Skeletal muscle tissue (tissue), 4 donors: ENCODE measurements around the gene PROM1. TPM values are rescaled to one million over a fixed set of nuclear protein-coding genes. Genes with fewer than 3 reads are reported as not detected.

ENCODE experiments used
- H3K27ac ChIP-seq: one replicate; pipeline ENCODE4 v1.7.0; 2013; ENCODE audit warnings: mild to moderate bottlenecking, low read depth, low read length, inconsistent platforms
- H3K27me3 ChIP-seq, 3 donors: one replicate each; pipeline ENCODE4 v1.7.0; 2013; ENCODE audit warnings: low read length in 3 of 3; ENCODE audit not compliant: control insufficient read depth in 3 of 3, insufficient read depth in 3 of 3
- H3K36me3 ChIP-seq, 3 donors: one replicate each; pipeline ENCODE4 v1.7.0; 2013; ENCODE audit warnings: low read length in 3 of 3; ENCODE audit not compliant: control insufficient read depth in 3 of 3, insufficient read depth in 3 of 3
- H3K4me1 ChIP-seq, 3 donors: one replicate each; pipeline ENCODE4 v1.7.0; 2013; ENCODE audit warnings: low read length in 3 of 3, mild to moderate bottlenecking in 3 of 3; ENCODE audit not compliant: control insufficient read depth in 3 of 3, insufficient read depth in 3 of 3
- H3K4me3 ChIP-seq, 3 donors: one replicate each; pipeline ENCODE4 v1.7.0; 2013; ENCODE audit warnings: low read length in 3 of 3
- H3K9ac ChIP-seq, 3 donors: one replicate each; pipeline ENCODE4 v1.7.0; 2013; ENCODE audit warnings: low read length in 3 of 3, mild to moderate bottlenecking in 3 of 3, moderate library complexity in 2 of 3, low read depth in 1 of 3
- H3K9me3 ChIP-seq, 3 donors: one replicate each; pipeline ENCODE4 v1.7.0; 2013; ENCODE audit warnings: low read length in 3 of 3; ENCODE audit not compliant: control insufficient read depth in 3 of 3
- total RNA-seq: library from RNA; depleted of rRNA; stranded (reverse); fragments of >200 nt; gene quantifications from one replicate; pipeline ENCODE4 v1.2.3, GENCODE V29; 2014
- donor health status: Osteomylitis.

Gene PROM1
- total RNA-seq, 1 donor from 2014 or later = 40.2 TPM

DNA sequence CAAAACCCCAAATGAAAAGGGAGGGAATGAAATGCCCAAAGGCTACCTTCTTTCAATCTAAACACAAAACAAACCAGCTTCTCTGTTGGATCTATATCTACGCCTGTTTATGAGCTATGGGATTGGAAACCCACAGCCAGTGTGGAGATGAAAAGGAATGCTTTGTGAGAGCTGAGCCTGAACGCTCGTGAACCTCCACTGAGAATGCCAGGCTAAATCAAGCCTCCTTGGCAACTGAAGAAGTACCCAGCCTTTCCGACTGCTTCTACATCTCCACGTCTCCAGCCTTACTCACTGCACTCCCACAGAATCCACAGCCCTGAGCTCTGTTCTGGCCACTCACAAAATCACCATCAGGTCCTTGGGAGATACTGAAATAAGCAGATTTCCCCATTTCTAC lies 31.8 kb downstream of the PROM1 start:
- no peaks in the 10 kb centered on the region for H3K9me3 ChIP-seq
- peaks cover 0 to 8% (median 8%) of the 10 kb centered on the region in 3 donors for H3K27me3 ChIP-seq
- H3K4me1 ChIP-seq = peaks cover 12 to 15% (median 14%) of the 10 kb centered on the region in 3 donors
- H3K36me3 ChIP-seq = no peaks in the 10 kb centered on the region
- H3K27ac ChIP-seq = no peak overlapping the region
- no peak overlapping the region for H3K4me3 ChIP-seq
- no peak overlapping the region for H3K9ac ChIP-seq

- peaks cover 0 to 8% (median 8%) of the 10 kb centered on the region in 3 donors for H3K27me3 ChIP-seq
- H3K36me3 ChIP-seq = no peaks in the 10 kb centered on the region
- H3K9ac ChIP-seq = no peak overlapping the region
- H3K9me3 ChIP-seq = no peaks in the 10 kb centered on the region
- peaks cover 3 to 7% (median 5%) of the 10 kb centered on the region in 3 donors for H3K4me1 ChIP-seq
- no peak overlapping the region for H3K27ac ChIP-seq
- no peak overlapping the region for H3K4me3 ChIP-seq
These were observed 32.7 kb downstream of the PROM1 start for GRCh38 chr4:16051132-16051531.

DNA sequence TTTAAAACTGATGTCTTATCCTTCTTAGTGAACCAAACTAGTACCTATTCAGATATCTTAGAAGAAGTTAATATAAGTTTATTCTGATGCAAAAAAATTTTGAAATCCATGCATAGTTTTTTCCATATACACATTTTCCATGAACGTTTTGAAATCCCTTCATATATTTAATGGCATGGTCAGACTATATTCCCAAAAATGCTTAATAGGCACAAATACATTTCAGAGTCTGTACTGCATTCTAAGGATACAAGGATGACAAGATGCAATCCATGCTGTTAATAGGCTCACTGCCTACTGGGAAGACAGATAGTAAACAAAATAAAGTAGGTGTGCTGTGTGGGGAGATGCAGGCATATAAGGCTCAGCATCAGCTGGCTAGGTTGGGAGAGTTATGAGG lies 33.2 kb downstream of the PROM1 start:
- H3K9ac ChIP-seq = no peak overlapping the region
- no peak overlapping the region for H3K4me3 ChIP-seq
- no peak overlapping the region for H3K27ac ChIP-seq
- peaks cover 0 to 3% (median 3%) of the 10 kb centered on the region in 3 donors for H3K4me1 ChIP-seq
- H3K27me3 ChIP-seq = peaks cover 0 to 8% (median 8%) of the 10 kb centered on the region in 3 donors
- H3K9me3 ChIP-seq = no peaks in the 10 kb centered on the region
- no peaks in the 10 kb centered on the region for H3K36me3 ChIP-seq

GRCh38 chr4:16048619-16049419 lies 35.0 kb downstream of the PROM1 start:
- H3K36me3 ChIP-seq = no peaks in the 10 kb centered on the region
- no peaks in the 10 kb centered on the region for H3K9me3 ChIP-seq
- peaks cover 0 to 3% (median 3%) of the 10 kb centered on the region in 3 donors for H3K4me1 ChIP-seq
- peaks cover 0 to 8% (median 8%) of the 10 kb centered on the region in 3 donors for H3K27me3 ChIP-seq
- H3K4me3 ChIP-seq = no peak overlapping the region
- H3K27ac ChIP-seq = no peak overlapping the region
- H3K9ac ChIP-seq = no peak overlapping the region

DNA sequence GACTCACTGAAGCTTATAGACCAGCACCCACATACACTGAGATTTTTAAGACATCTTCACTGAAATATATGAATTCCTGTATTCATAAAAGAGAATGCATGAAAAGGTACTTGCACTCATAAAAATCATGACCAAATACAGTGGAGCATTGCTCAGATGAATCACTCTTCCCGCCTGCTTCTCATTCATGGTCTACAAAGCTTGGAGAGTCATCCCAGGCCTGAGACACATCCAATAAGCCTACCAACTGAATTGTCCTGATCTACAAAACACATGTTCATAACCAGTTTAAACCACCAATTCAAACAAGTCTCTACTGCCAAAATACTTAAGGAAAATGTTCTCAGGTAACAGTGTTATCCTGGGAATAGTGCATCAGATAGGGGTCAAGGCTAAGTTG lies 38.1 kb downstream of the PROM1 start:
- Histone ChIP-seq H3K36me3 (no peaks in the 10 kb centered on the region), H3K27me3 (peaks cover 0 to 8% (median 4%) of the 10 kb centered on the region in 3 donors), H3K4me1 (no peaks in the 10 kb centered on the region), H3K9me3 (no peaks in the 10 kb centered on the region), H3K4me3 (no peak overlapping the region), H3K9ac (no peak overlapping the region), H3K27ac (no peak overlapping the region)

DNA sequence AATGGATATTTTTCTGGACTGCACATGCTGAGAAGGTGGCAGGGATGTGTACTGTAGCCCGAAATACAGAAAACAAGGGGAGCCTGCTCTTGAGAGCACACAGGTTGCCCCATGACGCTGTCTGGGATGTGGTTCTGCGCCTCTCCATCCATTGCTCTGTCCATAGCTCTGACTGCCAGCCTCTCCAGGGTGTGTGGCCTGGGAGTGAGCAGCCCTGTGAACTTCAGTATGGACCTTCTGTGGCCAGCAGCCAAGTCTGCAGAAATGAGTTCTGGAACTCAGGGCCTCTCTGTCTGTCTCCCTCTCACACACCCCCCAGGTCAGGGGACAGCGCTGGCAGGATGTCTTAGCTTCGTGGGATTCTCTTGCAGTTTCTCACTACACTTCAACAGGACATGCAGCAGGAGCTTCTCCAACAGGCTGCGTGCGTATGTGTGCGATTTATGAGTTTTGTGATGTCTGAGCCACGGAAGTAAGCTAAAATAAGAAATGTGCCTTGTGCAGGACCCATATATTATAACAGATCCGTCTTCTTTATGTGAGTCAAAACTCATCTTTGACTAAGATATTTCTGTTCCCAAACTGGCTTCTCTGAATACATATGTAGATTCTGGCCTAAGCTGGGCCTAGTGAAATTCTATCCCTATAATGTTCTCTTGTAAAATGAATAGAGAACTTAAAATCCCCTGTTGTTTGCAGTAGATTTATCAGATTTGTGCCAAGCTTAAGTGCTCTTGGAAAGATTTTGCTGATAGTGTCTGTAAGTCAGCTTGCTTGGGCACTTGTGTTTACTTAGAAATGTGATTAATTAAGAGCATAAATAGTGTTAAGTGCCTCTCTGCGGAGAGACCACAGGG lies 40.0 kb downstream of the PROM1 start:
- Histone ChIP-seq H3K4me3 (no peak overlapping the region), H3K27me3 (peaks cover 0 to 8% (median 3%) of the 10 kb centered on the region in 3 donors), H3K27ac (no peak overlapping the region), H3K4me1 (no peaks in the 10 kb centered on the region), H3K36me3 (no peaks in the 10 kb centered on the region), H3K9ac (no peak overlapping the region), H3K9me3 (no peaks in the 10 kb centered on the region)

GRCh38 chr4:16039139-16039538 lies 44.7 kb downstream of the PROM1 start:
- H3K27me3 ChIP-seq = no peaks in the 10 kb centered on the region
- H3K4me3 ChIP-seq = no peak overlapping the region
- H3K4me1 ChIP-seq = no peaks in the 10 kb centered on the region
- no peaks in the 10 kb centered on the region for H3K36me3 ChIP-seq
- no peak overlapping the region for H3K9ac ChIP-seq
- H3K9me3 ChIP-seq = no peaks in the 10 kb centered on the region
- H3K27ac ChIP-seq = no peak overlapping the region

DNA sequence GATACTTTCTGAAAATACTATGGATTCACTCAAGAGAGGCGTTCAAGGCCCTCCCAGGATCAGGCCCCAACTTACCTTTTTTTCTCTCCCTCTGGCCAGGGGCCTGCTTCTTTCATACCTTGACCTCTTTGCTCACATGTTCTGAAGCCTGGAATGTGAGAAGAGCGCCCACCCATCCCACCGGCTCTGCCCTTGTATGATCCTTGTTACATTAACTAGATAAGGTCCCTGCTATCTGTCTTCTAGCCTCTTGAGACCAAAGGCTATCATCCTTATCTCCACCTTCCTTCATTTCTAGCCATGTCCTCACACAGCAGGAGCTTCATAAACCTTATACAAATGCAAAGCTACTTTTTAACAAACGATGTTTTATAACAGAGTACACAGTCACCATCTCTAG lies 45.9 kb downstream of the PROM1 start:
- no peak overlapping the region for H3K27ac ChIP-seq
- no peaks in the 10 kb centered on the region for H3K36me3 ChIP-seq
- no peaks in the 10 kb centered on the region for H3K9me3 ChIP-seq
- no peaks in the 10 kb centered on the region for H3K4me1 ChIP-seq
- no peak overlapping the region for H3K9ac ChIP-seq
- H3K4me3 ChIP-seq = no peak overlapping the region
- H3K27me3 ChIP-seq = no peaks in the 10 kb centered on the region

- H3K4me3 ChIP-seq = no peak overlapping the region
- no peaks in the 10 kb centered on the region for H3K27me3 ChIP-seq
- H3K4me1 ChIP-seq = no peaks in the 10 kb centered on the region
- no peaks in the 10 kb centered on the region for H3K36me3 ChIP-seq
- no peak overlapping the region for H3K9ac ChIP-seq
- no peaks in the 10 kb centered on the region for H3K9me3 ChIP-seq
- no peak overlapping the region for H3K27ac ChIP-seq
These were observed 48.0 kb downstream of the PROM1 start for GRCh38 chr4:16035843-16036242.
